Uterus (tissue), 2 donors: ENCODE data around the gene TECPR1.

Experiments
- POLR2A ChIP-seq, 2 donors: fragments of 450-650 bp; IDR thresholded peaks; one replicate each; pipeline ENCODE4 v1.6.1; 2016; ENCODE audit warnings: antibody characterized with exemption in 2 of 2, mild to moderate bottlenecking in 1 of 2, moderate library complexity in 1 of 2
- TF ChIP-seq, protein P1 (sequence below), 4 experiments: fragments of 200-600 bp in 2 of 4; fragments of 450-650 bp in 2 of 4; sonication (generic) in 2 of 4; IDR thresholded peaks; one replicate each; pipeline ENCODE4 v1.5.1; 2016 to 2019; ENCODE audit warnings: antibody characterized with exemption in 4 of 4, mild to moderate bottlenecking in 2 of 4, moderate library complexity in 1 of 4

DNA sequence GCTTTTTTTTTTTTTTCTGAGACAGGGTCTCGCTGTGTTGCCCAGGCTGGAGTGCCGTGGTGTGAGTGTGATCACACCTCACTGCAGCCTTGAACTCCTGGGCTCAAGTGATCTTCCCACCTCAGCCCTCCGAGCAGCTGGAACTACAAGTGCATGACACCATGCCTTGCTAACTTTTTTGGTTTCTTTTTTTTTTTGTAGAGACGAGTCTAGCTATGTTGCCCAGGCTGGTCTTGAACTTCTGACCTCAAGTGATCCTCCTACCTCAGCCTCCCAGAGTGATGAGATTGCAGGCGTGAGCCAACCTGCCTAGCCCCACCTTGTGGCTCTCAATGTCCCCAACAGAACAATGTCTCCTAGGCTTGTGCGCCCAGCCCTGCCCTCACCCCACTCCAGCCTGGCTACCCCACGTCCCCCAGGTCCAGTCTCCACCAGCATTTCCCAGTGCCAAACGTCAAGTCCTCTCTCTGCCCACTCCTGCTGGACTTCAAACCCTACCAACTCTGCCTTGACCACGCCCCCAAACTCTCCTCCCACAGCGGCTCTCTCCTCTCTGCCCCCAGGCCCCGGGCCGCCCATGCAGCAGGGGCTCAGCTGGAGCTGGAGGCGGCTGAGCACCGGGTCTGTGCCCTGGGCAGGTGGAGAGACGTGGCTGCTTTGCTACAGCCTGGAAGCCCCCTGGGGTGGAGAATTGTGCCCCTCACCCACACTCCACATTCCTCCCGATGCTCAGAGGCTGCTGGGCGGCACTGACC, 21.9 kb downstream of the TECPR1 start:
- TF ChIP-seq, protein P1, sequence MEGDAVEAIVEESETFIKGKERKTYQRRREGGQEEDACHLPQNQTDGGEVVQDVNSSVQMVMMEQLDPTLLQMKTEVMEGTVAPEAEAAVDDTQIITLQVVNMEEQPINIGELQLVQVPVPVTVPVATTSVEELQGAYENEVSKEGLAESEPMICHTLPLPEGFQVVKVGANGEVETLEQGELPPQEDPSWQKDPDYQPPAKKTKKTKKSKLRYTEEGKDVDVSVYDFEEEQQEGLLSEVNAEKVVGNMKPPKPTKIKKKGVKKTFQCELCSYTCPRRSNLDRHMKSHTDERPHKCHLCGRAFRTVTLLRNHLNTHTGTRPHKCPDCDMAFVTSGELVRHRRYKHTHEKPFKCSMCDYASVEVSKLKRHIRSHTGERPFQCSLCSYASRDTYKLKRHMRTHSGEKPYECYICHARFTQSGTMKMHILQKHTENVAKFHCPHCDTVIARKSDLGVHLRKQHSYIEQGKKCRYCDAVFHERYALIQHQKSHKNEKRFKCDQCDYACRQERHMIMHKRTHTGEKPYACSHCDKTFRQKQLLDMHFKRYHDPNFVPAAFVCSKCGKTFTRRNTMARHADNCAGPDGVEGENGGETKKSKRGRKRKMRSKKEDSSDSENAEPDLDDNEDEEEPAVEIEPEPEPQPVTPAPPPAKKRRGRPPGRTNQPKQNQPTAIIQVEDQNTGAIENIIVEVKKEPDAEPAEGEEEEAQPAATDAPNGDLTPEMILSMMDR (IDR thresholded peaks at IDR 0.05): no peak
- no peak for TF ChIP-seq POLR2A (IDR thresholded peaks at IDR 0.05)
